Activated naive CD4-positive, alpha-beta T cell treated with anti-CD3 and anti-CD28 coated beads, Interleukin-2, amount 50 U/mL, for 24 hours (primary cell): Measurements from ENCODE around the gene RIOK3.

Experiments
- H3K27ac Mint-ChIP-seq: one replicate; pipeline ENCODE4 v1.8.0; 2021; ENCODE audit warnings: mild to moderate bottlenecking, mixed read lengths
- H3K27me3 Mint-ChIP-seq: one replicate; pipeline ENCODE4 v1.8.0; 2021; ENCODE audit warnings: mixed read lengths
- H3K36me3 Mint-ChIP-seq: one replicate; pipeline ENCODE4 v1.8.0; 2021; ENCODE audit warnings: mixed read lengths
- H3K4me1 Mint-ChIP-seq: one replicate; pipeline ENCODE4 v1.8.0; 2021; ENCODE audit warnings: mixed read lengths
- H3K4me3 Mint-ChIP-seq: one replicate; pipeline ENCODE4 v1.8.0; 2021; ENCODE audit warnings: mild to moderate bottlenecking, mixed read lengths
- H3K9me3 Mint-ChIP-seq: one replicate; pipeline ENCODE4 v1.8.0; 2021; ENCODE audit warnings: mixed read lengths

The RIOK3 gene

DNA sequence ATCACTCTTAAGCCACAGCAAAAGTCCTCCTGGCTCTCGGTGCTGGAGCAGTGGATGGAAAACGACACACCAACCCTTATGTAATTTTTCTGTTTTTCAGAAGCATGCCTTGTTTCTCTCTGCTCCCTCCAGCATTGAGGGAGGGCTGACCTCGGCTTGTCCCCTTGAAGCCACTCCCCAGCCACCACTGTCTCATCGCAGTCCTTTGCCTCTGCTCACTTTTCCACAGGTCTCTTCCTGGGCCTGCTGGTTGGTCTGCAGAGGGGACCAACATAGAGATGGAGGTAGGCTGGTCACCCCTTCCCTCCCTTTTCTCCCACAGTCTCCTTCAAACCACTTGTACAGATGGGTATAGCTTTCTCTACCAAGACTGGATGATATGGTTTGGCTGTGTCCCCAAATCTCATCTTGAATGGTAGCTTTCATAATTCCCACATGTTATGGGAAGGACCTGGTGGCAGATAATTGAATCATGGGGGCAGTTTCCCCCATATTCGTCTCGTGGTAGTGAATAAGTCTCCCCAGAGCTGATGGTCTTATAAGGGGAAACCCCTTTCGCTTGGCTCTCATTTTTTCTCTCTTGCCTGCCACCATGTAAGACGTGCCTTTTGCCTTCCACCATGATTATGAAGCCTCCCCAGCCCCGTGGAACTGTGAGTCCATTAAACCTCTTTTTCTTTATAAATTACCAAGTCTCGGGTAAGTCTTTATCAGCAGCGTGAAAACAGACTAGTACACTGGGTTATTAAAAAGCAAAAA lies 14.3 kb upstream of the RIOK3 start:
- Mint-ChIP-seq H3K36me3 (no peaks in the 10 kb centered on the region), H3K9me3 (no peaks in the 10 kb centered on the region), H3K4me1 (peaks cover 11% of the 10 kb centered on the region), H3K27me3 (peaks cover 1% of the 10 kb centered on the region), H3K27ac (no peak overlapping the region), H3K4me3 (peak overlapping the region; percentile 59)

DNA sequence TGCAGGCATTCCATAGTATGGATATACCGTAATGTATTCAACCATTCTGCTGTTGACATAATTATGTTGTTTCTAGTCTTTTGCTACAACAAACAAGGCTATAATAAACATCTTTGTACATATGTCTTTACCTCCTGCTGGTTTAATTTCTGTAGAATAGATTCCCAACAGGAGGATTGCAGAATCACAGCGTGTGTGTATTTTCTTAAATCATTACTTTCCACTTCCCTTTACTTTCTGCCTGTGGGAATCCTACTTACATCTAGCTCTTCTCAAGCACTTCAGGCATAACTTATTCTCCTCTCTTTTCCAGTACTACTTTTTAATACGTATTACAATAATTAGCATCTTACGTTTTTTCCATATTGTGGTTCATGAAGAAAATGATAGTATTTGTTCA lies 13.0 kb upstream of the RIOK3 start:
- Mint-ChIP-seq H3K27ac (no peak overlapping the region), H3K4me1 (peaks cover 11% of the 10 kb centered on the region), H3K4me3 (no peak overlapping the region), H3K36me3 (no peaks in the 10 kb centered on the region), H3K9me3 (no peaks in the 10 kb centered on the region), H3K27me3 (peaks cover 1% of the 10 kb centered on the region)

DNA sequence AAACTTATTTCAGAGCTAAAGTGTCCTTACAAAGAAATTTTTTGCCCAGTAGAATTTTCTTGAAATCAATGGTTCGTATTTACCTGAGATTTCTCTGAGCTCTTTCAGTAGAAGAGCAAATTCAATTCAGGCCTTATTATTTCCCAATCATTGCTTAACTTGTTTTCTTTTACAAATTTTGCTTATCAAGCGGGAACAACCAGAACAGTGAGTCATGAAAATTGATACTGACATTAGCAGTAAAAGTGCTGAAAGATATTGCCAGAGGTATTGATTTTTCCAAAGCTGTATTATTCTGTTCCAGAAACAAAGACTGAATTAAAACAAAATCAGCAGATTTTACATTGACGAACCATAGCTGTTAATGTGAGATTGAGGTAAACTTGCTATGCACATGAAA lies 10.1 kb upstream of the RIOK3 start:
- Mint-ChIP-seq H3K27ac (no peak overlapping the region), H3K36me3 (no peaks in the 10 kb centered on the region), H3K9me3 (no peaks in the 10 kb centered on the region), H3K27me3 (peaks cover 1% of the 10 kb centered on the region), H3K4me3 (no peak overlapping the region), H3K4me1 (peaks cover 11% of the 10 kb centered on the region)

DNA sequence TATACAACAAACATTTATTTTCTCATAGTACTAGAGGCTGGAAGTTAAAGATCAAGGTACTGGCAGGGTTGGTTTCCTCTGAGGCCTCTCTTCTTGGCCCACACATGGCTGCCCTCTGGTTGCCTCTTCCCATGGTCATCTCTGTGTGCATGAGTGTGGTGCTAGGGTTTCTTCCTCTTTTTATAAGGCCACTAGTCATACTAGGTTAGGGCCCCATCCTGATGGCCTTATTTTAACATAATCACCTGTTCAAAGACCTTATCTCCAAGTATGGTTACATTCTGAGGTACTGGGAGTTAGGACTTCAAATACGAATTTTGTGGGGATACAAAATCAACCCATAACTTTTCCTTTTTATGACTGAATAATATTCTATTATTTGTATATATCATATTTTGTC lies 4.8 kb upstream of the RIOK3 start:
- no peaks in the 10 kb centered on the region for H3K27me3 Mint-ChIP-seq
- H3K9me3 Mint-ChIP-seq, result no peaks in the 10 kb centered on the region
- H3K4me3 Mint-ChIP-seq, result no peak overlapping the region
- H3K27ac Mint-ChIP-seq, result no peak overlapping the region
- H3K4me1 Mint-ChIP-seq, result peaks cover 6% of the 10 kb centered on the region
- H3K36me3 Mint-ChIP-seq, result no peaks in the 10 kb centered on the region

DNA sequence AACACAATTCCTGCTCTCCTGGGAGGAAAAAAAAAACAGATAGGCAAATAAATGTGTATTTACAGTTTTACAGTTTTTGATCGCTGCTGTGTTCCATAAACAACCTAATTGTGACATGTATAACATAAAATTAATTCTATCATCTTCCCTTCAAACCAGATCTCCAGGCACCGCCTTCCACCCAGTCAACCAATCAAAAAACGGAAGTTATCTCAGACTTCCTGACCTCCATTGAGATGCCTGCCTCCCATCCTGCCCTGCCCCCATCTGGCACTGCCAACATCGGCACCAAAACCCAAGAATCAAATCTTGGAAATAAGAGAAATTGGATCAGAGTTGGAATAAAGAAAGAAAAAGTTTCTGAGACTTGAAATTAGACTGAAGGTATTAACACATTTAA lies 3.1 kb upstream of the RIOK3 start:
- H3K27ac Mint-ChIP-seq, result peak overlapping the region; percentile 42
- peaks cover 19% of the 10 kb centered on the region for H3K4me1 Mint-ChIP-seq
- no peaks in the 10 kb centered on the region for H3K36me3 Mint-ChIP-seq
- no peaks in the 10 kb centered on the region for H3K27me3 Mint-ChIP-seq
- H3K9me3 Mint-ChIP-seq, result no peaks in the 10 kb centered on the region
- no peak overlapping the region for H3K4me3 Mint-ChIP-seq

DNA sequence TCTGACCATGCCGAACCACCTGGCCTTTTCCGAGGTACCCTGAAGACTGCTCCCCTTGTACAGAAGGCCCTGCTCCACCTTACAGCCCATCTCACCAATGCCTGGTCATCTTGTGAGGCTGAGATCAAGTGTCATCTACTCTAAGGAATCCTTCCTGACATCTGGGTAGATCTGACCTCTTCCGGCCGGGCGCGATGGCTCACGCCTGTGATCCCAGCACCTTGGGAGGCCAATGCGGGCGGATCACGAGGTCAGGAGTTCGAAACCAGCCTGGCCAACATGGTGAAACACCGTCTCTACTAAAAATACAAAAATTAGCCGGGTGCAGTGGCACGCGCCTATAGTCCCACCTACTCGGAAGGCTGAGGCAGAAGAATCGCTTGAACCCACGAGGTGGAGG lies 2.1 kb upstream of the RIOK3 start:
- H3K4me3 Mint-ChIP-seq, result no peak overlapping the region
- no peaks in the 10 kb centered on the region for H3K9me3 Mint-ChIP-seq
- no peak overlapping the region for H3K27ac Mint-ChIP-seq
- peaks cover 26% of the 10 kb centered on the region for H3K4me1 Mint-ChIP-seq
- no peaks in the 10 kb centered on the region for H3K27me3 Mint-ChIP-seq
- H3K36me3 Mint-ChIP-seq, result no peaks in the 10 kb centered on the region

DNA sequence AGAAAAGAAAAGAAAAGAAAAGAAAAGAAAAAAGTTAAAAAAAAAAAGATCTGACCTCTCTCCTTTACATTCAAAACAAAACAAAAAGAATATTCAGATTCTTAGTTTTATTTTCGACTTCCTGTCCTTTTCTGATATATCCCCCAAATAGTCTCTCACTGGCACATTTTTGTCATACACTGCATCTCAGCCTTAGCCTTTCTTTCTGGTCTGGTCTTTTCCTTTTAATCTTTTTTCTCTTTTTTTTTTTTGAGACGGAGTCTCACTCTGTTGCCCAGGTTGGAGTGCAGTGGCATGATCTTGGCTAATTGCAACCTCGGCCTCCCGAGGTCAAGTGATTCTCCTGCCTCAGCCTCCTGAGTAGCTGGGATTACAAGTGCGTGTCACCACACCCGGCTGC lies 1.6 kb upstream of the RIOK3 start:
- H3K27me3 Mint-ChIP-seq, result no peaks in the 10 kb centered on the region
- no peaks in the 10 kb centered on the region for H3K36me3 Mint-ChIP-seq
- H3K4me1 Mint-ChIP-seq, result peaks cover 31% of the 10 kb centered on the region
- H3K27ac Mint-ChIP-seq, result peak overlapping the region; percentile 88
- no peaks in the 10 kb centered on the region for H3K9me3 Mint-ChIP-seq
- H3K4me3 Mint-ChIP-seq, result no peak overlapping the region

DNA sequence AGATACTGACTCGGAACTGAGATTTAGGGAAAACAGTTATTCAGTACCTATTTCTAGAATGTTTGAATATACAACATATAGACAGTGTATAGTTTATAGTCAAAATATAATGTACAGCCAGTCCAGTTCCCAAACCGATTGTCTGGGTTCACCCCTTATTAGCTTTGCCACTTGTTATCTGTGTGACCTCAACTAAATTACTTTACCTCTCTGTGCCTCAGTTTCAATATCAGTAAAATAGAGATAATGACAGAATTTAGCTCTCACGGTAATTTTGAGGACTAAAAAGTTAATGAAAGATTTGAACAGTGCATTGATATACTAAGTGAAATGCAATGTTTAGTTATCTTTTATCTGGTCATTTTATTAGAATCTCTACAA lies 750 bp upstream of the RIOK3 start:
- Mint-ChIP-seq H3K9me3 (no peaks in the 10 kb centered on the region), H3K27ac (peak overlapping the region; percentile 96), H3K4me1 (peaks cover 40% of the 10 kb centered on the region), H3K27me3 (no peaks in the 10 kb centered on the region), H3K36me3 (no peaks in the 10 kb centered on the region), H3K4me3 (peak overlapping the region; percentile 99)

DNA sequence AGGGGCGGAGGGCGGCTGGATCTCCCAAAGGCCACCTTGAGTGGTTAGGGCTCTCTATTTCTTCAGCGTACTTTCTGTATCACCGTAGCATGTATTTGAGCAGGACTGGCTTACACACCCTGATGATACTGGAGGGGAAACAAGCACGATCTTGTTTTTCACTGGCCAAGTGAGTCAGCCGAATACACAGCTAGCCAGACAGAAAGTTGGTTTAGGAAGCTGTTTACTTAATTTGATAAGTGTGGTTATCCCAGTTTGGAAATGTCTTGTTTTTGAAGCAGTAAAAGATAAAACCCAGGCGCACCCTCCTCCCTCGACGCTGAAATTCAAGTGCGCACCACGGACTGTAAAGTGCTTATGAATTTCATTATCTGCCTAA lies 582 bp downstream of the RIOK3 start:
- no peaks in the 10 kb centered on the region for H3K9me3 Mint-ChIP-seq
- H3K36me3 Mint-ChIP-seq, result no peaks in the 10 kb centered on the region
- peaks cover 53% of the 10 kb centered on the region for H3K4me1 Mint-ChIP-seq
- peak overlapping the region; percentile 99 for H3K4me3 Mint-ChIP-seq
- no peaks in the 10 kb centered on the region for H3K27me3 Mint-ChIP-seq
- peak overlapping the region; percentile 96 for H3K27ac Mint-ChIP-seq

DNA sequence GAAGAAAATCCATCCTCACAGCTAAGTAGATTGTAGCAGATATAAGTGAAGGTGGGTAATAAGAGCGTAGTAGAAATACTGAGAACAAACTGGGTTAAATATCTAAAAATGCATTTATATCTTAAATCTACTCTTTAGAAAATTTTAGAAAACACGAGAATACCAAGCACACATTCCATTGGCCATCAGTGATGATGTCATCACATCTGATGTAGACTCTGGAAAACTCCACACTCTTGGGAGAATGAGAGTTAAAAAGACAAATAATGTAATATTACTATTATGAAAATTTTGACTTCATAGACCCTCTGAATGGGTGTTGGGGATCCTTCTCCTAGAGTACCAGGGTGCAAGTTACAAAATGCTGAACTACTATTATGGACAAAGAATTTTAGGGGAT lies 3.7 kb downstream of the RIOK3 start:
- peak overlapping the region; percentile 19 for H3K4me3 Mint-ChIP-seq
- no peaks in the 10 kb centered on the region for H3K27me3 Mint-ChIP-seq
- H3K36me3 Mint-ChIP-seq, result peaks cover 2% of the 10 kb centered on the region
- H3K4me1 Mint-ChIP-seq, result peaks cover 83% of the 10 kb centered on the region
- H3K9me3 Mint-ChIP-seq, result no peaks in the 10 kb centered on the region
- H3K27ac Mint-ChIP-seq, result peak overlapping the region; percentile 24

DNA sequence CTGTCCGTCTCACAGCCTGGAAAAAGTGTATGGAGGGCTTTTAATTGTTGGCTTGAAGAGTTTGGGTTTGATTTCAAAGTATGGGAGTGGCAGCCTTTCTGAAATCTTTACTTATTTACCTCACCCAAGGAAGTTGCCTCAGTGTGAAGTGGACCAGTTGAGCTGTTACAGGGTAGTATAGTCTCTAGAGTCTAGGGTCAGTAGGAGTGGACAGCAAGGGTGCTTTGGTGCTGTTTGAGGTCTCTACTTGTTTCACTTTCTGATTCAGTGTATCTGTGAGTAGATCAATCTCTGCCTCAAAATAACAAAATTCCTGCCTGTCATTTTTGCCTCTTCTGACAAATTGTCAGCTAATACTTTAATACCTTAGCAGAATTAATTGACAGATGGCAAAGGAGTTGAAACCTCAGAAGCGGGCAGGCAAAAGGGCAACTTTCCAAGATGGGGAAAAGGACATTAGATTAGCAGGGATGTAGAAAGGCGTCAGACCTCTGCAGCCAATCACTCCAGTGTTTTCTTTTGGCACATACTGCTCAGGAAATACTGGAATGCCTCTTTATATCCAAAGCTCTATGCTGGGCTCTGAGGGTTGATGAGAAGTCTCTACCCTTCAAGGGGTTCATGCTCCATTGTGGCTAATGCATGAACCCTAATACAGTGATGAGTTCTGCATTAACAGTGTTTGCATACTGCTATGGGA lies 5.9 kb downstream of the RIOK3 start:
- Mint-ChIP-seq H3K27ac (peak overlapping the region; percentile 19), H3K4me3 (peak overlapping the region; percentile 8), H3K36me3 (peaks cover 3% of the 10 kb centered on the region), H3K27me3 (no peaks in the 10 kb centered on the region), H3K9me3 (no peaks in the 10 kb centered on the region), H3K4me1 (peaks cover 82% of the 10 kb centered on the region)

DNA sequence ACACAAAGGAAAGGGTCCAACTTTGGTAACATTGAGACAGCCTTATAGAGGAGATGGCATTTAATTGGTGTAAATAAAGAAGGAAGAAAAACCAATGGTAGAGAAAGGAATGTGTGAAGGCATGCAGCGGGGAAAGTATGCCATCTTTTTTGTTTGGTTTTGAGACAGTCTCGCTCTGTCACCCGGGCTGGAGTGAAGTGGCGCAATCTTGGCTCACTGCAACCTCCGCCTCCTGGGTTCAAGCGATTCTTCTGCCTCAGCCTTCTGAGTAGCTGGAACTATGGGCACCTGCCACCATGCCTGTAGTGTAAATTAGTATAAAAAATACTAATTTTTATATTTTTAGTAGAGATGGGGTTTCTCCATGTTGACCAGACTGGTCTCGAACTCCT lies 6.4 kb downstream of the RIOK3 start:
- no peaks in the 10 kb centered on the region for H3K9me3 Mint-ChIP-seq
- peaks cover 77% of the 10 kb centered on the region for H3K4me1 Mint-ChIP-seq
- H3K27me3 Mint-ChIP-seq, result no peaks in the 10 kb centered on the region
- H3K4me3 Mint-ChIP-seq, result peak overlapping the region; percentile 8
- H3K36me3 Mint-ChIP-seq, result peaks cover 3% of the 10 kb centered on the region
- peak overlapping the region; percentile 42 for H3K27ac Mint-ChIP-seq

DNA sequence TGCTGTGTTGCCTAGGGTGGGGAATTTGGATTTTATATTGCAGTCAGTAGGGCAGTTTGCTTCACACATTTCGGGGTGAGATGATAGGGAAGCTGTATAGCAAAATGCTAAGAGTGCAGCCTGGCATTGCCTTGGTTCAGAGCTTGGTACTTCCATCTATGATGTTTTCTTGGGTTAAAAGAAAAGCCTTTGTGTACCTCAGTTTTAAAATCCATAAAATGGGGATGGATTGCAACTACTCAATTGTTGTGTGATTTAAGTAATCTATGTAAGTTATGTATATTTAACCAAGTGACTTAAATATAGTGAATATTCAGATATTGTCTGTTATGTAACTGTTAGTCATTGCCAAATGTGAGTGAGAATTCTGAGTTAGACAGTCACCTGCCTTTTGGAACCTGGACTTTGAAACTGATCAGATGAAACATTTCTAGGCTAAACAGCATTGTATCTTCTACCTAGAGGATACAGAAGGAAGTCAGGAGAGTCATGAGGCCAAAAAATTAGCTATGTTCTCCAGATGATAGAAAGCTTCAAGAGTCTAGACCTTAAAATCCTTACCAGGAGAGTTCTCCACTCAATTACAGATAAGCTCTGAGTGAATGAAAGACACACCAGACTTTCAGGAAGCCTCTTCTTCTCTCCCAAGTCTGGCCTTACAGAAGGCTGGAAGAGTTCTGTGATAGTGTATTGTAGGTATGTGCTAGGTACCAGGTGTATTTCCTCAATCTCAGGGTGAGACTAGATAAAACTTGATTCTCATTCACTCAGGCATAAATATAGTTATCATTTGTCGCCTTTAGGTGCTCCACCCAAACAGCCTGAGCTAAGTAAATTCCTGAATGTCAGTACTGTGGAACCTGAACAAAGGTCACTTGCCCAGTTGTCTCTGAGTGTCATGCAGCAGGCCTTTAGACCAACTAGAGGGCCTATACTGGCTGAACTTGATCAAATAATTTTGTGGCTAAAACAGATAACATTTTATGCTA lies 7.5 kb downstream of the RIOK3 start:
- peaks cover 5% of the 10 kb centered on the region for H3K36me3 Mint-ChIP-seq
- H3K4me1 Mint-ChIP-seq, result peaks cover 69% of the 10 kb centered on the region
- no peaks in the 10 kb centered on the region for H3K27me3 Mint-ChIP-seq
- peak overlapping the region; percentile 65 for H3K27ac Mint-ChIP-seq
- no peaks in the 10 kb centered on the region for H3K9me3 Mint-ChIP-seq
- peak overlapping the region; percentile 4 for H3K4me3 Mint-ChIP-seq

DNA sequence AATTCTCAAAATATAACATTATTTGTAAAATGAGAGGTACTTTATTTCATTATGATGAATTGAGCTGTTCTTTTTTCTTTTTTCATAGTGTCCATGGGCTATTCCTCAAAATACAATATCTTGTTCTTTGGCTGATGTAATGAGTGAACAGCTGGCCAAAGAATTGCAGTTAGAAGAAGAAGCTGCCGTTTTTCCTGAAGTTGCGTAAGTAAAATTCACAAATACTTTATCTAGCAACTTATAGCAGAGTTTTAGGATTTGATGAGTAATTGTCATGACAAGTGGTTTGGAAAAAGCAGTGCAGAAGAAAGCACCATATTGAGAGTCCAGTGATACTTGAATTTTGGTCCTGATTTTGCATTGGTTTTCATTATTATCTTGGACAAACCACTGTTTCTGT lies 9.8 kb downstream of the RIOK3 start:
- no peaks in the 10 kb centered on the region for H3K9me3 Mint-ChIP-seq

DNA sequence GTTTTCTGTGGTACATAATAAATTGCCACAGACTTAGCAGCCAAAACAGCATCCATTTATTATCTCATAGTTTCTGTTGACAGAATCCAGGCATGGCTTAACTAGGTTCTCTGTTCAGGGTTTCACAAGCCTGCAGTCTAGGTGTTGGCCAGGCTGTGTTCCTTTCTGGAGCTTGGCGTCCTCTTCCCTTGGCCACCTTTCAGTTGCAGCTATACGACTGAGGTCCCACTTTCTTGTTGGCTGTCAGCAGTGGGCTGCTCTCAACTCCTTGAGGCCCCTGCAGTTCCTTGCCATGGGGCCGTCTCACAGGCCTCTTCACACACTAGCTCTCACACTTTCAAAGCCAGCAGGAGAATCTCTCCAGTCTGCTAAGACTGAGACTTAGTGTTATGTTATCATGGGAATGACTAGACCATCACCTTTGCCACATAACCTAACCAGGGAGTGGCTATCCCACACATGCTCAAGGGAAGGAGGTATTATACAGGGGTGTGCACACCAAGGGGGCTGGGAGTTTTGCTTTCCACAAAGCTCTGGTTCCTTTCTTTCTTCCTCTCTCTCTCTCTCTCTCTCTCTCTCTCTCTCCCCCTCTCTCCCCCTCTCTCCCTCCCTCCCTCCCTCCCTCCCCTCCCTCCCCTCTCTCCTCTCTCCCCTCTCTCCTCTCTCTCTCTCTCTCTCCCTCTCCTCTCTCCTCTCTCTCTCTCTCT lies 15.8 kb downstream of the RIOK3 start:
- no peaks in the 10 kb centered on the region for H3K27me3 Mint-ChIP-seq
- H3K27ac Mint-ChIP-seq, result no peak overlapping the region
- H3K9me3 Mint-ChIP-seq, result no peaks in the 10 kb centered on the region
- H3K4me1 Mint-ChIP-seq, result no peaks in the 10 kb centered on the region
- H3K4me3 Mint-ChIP-seq, result no peak overlapping the region
- peaks cover 11% of the 10 kb centered on the region for H3K36me3 Mint-ChIP-seq

More for the DNA sequence above, 9.8 kb downstream of the RIOK3 start:
- no peaks in the 10 kb centered on the region for H3K27me3 Mint-ChIP-seq
- H3K27ac Mint-ChIP-seq, result no peak overlapping the region
- H3K36me3 Mint-ChIP-seq, result peaks cover 8% of the 10 kb centered on the region
- H3K4me3 Mint-ChIP-seq, result no peak overlapping the region
- H3K4me1 Mint-ChIP-seq, result peaks cover 46% of the 10 kb centered on the region
